DOHH2 (cell line): ENCODE results near the gene RIMBP2.

Source experiments
- H3F3A ChIP-seq: fragments of 200-600 bp; sonication (generic), shearing (Covaris generic); 2 replicates; pipeline ENCODE4 v1.6.0; 2016; ENCODE audit warnings: antibody characterized with exemption, mild to moderate bottlenecking; ENCODE audit not compliant: control insufficient read depth, insufficient read depth
- H3K27ac ChIP-seq: fragments of 200-600 bp; sonication (generic); 2 replicates; pipeline ENCODE4 v1.5.1; 2014; ENCODE audit warnings: low read depth, mild to moderate bottlenecking, low read length, moderate library complexity
- H3K27me3 ChIP-seq: fragments of 200-600 bp; sonication (generic); 2 replicates; pipeline ENCODE4 v1.6.1; 2014; ENCODE audit warnings: mild to moderate bottlenecking, low read length, mixed read lengths; ENCODE audit not compliant: control insufficient read depth
- H3K36me3 ChIP-seq: fragments of 200-600 bp; sonication (generic); 2 replicates; pipeline ENCODE4 v1.6.1; 2014; ENCODE audit warnings: mild to moderate bottlenecking, low read length, moderate library complexity, mixed read lengths; ENCODE audit not compliant: control insufficient read depth
- H3K4me1 ChIP-seq: fragments of 200-600 bp; sonication (generic); 2 replicates; pipeline ENCODE4 v1.6.1; 2014; ENCODE audit warnings: mild to moderate bottlenecking, low read length, mixed read lengths; ENCODE audit not compliant: control insufficient read depth
- H3K4me2 ChIP-seq: fragments of 200-600 bp; sonication (generic); 2 replicates; pipeline ENCODE4 v1.6.0; 2014; ENCODE audit warnings: mild to moderate bottlenecking, low read length, moderate library complexity
- H3K4me3 ChIP-seq: fragments of 200-600 bp; sonication (generic); 2 replicates; pipeline ENCODE4 v1.5.1; 2014; ENCODE audit warnings: mild to moderate bottlenecking, low read length, mixed read lengths
- H3K79me2 ChIP-seq: fragments of 200-600 bp; sonication (generic); 2 replicates; pipeline ENCODE4 v1.6.1; 2014; ENCODE audit warnings: mild to moderate bottlenecking, low read length, mixed read lengths; ENCODE audit not compliant: control insufficient read depth
- H3K9me2 ChIP-seq: fragments of 200-600 bp; sonication (generic); replicated peaks from 2 replicates; pipeline ENCODE4 v1.6.1; 2014; ENCODE audit warnings: mild to moderate bottlenecking, low read length, mixed read lengths; ENCODE audit not compliant: control insufficient read depth
- H3K9me3 ChIP-seq: fragments of 200-600 bp; sonication (generic); 2 replicates; pipeline ENCODE4 v1.6.1; 2014; ENCODE audit warnings: antibody characterized with exemption, low read length, mixed read lengths; ENCODE audit not compliant: control insufficient read depth, insufficient read depth
- H4K20me1 ChIP-seq: fragments of 200-600 bp; sonication (generic); 2 replicates; pipeline ENCODE4 v1.6.0; 2014; ENCODE audit warnings: low read depth, mild to moderate bottlenecking, antibody characterized with exemption, low read length, moderate library complexity; ENCODE audit not compliant: control insufficient read depth, insufficient read depth
- CTCF ChIP-seq: fragments of 200-600 bp; sonication (generic); IDR thresholded peaks from one replicate; pipeline ENCODE4 v1.5.1; 2014; ENCODE audit warnings: antibody characterized with exemption, mild to moderate bottlenecking, low read depth, low read length; ENCODE audit not compliant: poor library complexity, severe bottlenecking
- EZH2phosphoT487 ChIP-seq: fragments of 200-600 bp; sonication (generic); IDR thresholded peaks from 2 replicates; pipeline ENCODE4 v1.6.1; 2017; ENCODE audit warnings: borderline replicate concordance, mild to moderate bottlenecking, antibody characterized with exemption, low read length, moderate library complexity, mixed read lengths

Gene RIMBP2

GRCh38 chr12:130549361-130549760 is 166.7 kb downstream of the RIMBP2 start:
- no peaks in the 10 kb centered on the region for H4K20me1 ChIP-seq

DNA sequence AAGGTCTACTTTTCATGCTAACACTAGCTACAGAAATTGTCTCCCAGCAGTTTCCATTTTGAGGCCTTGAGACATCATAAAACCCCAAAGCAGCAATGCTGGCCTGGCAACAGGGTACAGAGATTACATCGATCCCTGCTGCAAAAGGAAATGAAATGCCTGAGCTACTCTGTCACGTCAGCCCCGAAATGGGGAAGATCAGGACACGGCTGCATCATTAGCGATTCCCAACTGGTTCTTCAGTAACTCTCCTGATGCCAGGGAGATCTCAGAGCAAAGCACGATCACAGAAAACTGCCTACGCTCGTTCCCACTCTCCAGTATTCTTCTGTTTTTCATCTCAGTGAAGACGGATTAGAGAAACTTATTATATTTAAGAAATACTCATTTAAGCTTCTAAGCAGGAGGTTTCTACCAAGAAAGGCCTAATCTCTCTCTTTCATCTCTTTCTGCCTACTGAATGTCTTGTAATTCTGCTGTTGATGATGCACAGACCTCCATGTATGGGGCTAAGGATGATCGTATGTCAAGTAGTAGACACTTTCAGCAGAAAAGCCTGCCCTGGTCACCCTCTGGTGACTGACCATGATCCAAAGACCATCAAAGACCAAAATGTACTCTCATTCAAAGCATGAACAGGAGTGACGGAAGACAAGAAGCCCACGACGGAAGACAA is 168.5 kb downstream of the RIMBP2 start:
- Histone ChIP-seq H4K20me1 (no peaks in the 10 kb centered on the region), H3K27me3 (no peaks in the 10 kb centered on the region), H3K4me1 (no peaks in the 10 kb centered on the region), H3K4me3 (no peak overlapping the region), H3K9me3 (no peaks in the 10 kb centered on the region), H3F3A (no peaks in the 10 kb centered on the region), H3K36me3 (no peaks in the 10 kb centered on the region), H3K27ac (no peak overlapping the region), H3K9me2 (no peaks in the 10 kb centered on the region), H3K4me2 (no peak overlapping the region), H3K79me2 (no peaks in the 10 kb centered on the region)
- no peak for TF ChIP-seq EZH2phosphoT487
- no peak for TF ChIP-seq CTCF

More at GRCh38 chr12:130549361-130549760, 166.7 kb downstream of the RIMBP2 start:
- Histone ChIP-seq H3K4me3 (no peak overlapping the region), H3K79me2 (no peaks in the 10 kb centered on the region), H3K27ac (no peak overlapping the region), H3K36me3 (no peaks in the 10 kb centered on the region), H3K4me2 (no peak overlapping the region), H3F3A (no peaks in the 10 kb centered on the region), H3K9me3 (no peaks in the 10 kb centered on the region), H3K4me1 (no peaks in the 10 kb centered on the region), H3K9me2 (no peaks in the 10 kb centered on the region), H3K27me3 (no peaks in the 10 kb centered on the region)
- TF ChIP-seq CTCF = no peak

GRCh38 chr12:130546494-130546893 is 169.6 kb downstream of the RIMBP2 start:
- no peaks in the 10 kb centered on the region for H3K9me2 ChIP-seq
- TF ChIP-seq CTCF (no peak), EZH2phosphoT487 (no peak)
- H3K4me3 ChIP-seq = no peak overlapping the region
- H4K20me1 ChIP-seq = no peaks in the 10 kb centered on the region
- no peaks in the 10 kb centered on the region for H3K36me3 ChIP-seq
- H3K27me3 ChIP-seq = no peaks in the 10 kb centered on the region
- H3K4me2 ChIP-seq = no peak overlapping the region
- H3K4me1 ChIP-seq = no peaks in the 10 kb centered on the region
- no peak overlapping the region for H3K27ac ChIP-seq
- no peaks in the 10 kb centered on the region for H3K9me3 ChIP-seq
- H3K79me2 ChIP-seq = no peaks in the 10 kb centered on the region
- H3F3A ChIP-seq = no peaks in the 10 kb centered on the region
